GM19238 (cell line): Measurements from ENCODE around the gene IRF7.

Source experiments
- DNase-seq: peaks from one replicate; pipeline ENCODE4 v3.0.0; 2011; ENCODE audit warnings: low spot score; ENCODE audit not compliant: insufficient read length

Gene IRF7

DNA sequence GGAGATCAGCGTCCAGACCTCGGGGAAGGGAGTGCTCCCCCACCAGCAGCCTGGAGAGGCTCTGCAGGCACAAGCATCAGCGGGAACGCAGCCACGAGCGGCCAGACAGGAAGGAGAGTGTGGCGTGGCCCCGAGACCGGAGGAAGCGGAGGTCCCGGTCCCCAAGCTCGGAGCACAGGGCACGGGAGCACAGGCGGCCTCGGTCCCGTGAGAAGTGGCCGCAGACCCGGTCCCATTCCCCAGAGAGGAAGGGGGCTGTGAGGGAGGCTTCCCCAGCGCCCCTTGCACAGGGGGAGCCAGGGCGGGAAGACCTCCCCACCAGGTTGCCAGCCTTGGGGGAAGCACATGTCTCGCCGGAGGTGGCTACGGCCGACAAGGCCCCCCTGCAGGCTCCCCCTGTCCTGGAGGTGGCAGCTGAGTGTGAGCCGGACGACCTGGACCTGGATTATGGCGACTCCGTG, 6.9 kb downstream of the IRF7 start:
- no peak for DNase-seq

GRCh38 chr11:607971-608659, 7.6 kb downstream of the IRF7 start:
- no peak for DNase-seq

GRCh38 chr11:607020-607780, 8.6 kb downstream of the IRF7 start:
- DNase-seq = no peak

- no peak for DNase-seq
These were observed 9.5 kb downstream of the IRF7 start for GRCh38 chr11:606245-606644.

GRCh38 chr11:605286-606129, 10.2 kb downstream of the IRF7 start:
- no peak for DNase-seq

DNA sequence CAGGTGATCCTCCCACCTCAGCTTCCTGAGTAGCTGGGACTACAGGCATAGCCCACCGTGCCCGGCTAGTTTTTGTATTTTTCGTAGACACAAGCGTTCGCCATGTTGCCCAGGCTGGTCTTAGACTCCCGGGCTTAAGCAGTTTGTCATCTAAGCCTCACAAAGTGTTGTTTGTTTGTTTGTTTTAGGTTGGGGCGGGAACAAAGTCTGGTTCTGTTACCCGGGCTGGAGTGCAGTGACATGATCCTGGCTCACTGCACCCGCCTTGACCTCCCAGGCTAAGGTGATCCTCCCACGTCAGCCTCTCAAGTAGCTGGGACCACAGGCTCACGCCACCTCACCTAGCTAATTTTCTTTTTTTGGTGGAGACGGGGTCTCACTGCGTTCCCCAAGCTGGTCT, 12.6 kb downstream of the IRF7 start:
- no peak for DNase-seq

DNA sequence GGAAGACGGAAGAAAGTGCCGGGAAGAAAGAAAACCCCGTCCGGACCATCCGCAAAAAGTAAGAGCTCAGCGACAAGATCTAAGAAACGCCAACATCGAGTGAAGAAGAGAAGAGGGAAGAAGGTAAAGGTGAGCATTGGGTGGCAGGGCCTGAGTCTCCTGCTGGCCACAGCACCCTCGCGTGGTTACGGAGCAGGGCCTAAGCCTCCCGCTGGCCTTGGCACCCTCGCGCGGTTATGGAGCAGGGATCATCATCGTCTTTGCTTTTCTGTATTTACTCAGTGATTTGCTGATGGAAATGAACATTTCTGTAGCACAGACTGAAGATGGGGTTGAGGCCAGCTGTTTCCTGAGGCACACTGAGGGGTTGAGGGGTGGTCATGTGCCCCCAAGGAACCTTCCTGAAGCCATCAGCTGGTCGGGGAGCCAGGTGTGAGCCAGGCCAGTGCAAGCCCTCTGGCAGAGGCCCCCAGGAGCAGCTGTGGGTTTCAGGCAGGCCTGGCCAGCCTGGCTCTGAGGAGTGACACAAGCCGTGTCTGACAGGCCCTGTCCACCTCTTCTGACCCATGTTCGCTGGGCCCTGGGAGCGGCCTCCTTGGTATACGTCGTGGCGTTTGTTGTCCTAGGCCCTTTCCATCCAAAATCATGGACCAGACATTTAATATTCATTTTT, 14.0 kb downstream of the IRF7 start:
- no peak for DNase-seq

- DNase-seq = no peak
These were observed 17.6 kb downstream of the IRF7 start for GRCh38 chr11:598005-598680.

- DNase-seq = no peak
These were observed 18.5 kb downstream of the IRF7 start for GRCh38 chr11:597166-597725.

DNA sequence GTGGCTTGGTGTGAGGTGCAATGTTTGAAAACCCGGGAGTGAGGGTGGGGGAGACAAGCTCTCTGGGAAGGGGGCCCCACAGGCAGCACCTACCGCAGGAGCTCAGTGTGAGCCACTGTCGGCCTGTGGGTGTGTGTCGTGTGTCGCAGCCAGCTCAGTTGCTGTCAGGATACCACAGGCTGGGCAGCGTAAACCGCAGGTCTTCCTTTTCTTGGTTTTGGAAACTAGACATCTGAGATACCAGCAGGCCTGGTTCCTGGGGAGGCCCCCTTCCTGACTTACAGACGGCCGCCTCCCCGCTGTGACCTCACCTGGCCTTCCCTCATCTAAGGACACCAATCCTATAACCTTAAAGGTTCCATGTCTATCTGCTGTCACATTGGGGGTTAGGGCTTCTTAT, 19.4 kb downstream of the IRF7 start:
- DNase-seq = no peak

- DNase-seq = no peak
These were observed 20.4 kb downstream of the IRF7 start for GRCh38 chr11:595400-595799.

- no peak for DNase-seq
These were observed 22.4 kb downstream of the IRF7 start for GRCh38 chr11:593347-593746.

DNA sequence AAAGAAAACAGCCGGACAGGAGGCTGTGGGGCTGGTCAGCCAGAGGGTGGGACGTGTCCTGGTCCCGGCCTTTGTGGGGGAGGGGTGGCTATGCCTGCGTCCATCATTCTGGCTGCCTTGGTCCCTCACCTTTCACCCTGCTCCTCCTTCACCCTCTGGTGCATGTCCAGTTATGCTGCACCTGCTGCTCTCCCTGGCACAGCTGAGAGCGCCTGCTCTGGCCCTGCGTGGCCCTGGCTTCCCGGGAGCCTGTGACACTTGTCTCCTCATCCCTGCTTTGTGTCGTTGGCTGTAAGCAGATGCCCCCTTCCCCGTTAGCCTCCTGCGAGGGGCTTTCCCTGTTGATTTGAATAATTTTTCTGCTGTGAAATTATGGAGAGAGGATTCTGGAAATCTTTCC, 22.8 kb downstream of the IRF7 start:
- DNase-seq = no peak

- no peak for DNase-seq
These were observed 23.2 kb downstream of the IRF7 start for GRCh38 chr11:592501-592900.

DNA sequence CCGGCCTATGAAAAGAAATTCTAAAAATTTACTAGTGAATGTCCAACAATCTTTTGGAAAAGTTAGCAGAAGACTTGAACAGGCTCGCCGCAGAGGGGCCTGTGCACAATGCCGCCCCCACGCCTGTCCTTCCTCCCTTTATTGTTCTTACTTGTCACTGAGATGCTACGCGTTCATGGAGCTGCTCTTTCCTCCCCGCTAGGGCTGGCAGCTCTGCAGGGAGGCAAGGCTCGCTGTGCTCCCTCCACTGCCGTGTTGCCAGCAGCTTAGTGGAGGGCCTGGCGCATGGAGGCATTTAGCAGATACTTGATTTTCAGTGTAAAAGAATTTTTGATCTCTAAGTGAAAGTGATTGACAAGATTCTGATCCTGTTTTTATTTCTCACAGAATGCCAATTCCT, 24.8 kb downstream of the IRF7 start:
- DNase-seq = no peak

- DNase-seq = no peak
These were observed 26.0 kb downstream of the IRF7 start for GRCh38 chr11:589798-590197.

GRCh38 chr11:587978-588380, 27.8 kb downstream of the IRF7 start:
- DNase-seq = no peak

DNA sequence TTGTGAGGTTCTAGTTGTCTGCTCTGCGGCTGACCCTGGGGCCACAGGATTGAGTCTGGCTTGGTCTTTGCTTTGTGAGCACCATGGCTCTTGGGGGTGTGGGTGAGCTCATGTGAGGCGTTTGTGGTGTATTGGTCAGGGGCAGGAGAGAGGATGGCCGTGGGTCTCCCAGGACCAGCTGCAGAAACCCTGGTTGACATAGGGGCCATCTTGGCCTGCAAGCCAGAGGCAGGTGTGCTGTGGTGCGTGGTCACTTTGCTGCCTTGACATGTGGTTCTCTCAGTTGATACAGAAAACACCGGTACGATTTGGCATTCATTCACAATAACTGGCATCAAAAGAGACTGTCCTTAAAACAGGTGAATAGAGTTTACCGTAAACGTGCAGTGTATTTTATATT, 28.2 kb downstream of the IRF7 start:
- no peak for DNase-seq

- no peak for DNase-seq
These were observed 29.1 kb downstream of the IRF7 start for GRCh38 chr11:586376-587316.

DNA sequence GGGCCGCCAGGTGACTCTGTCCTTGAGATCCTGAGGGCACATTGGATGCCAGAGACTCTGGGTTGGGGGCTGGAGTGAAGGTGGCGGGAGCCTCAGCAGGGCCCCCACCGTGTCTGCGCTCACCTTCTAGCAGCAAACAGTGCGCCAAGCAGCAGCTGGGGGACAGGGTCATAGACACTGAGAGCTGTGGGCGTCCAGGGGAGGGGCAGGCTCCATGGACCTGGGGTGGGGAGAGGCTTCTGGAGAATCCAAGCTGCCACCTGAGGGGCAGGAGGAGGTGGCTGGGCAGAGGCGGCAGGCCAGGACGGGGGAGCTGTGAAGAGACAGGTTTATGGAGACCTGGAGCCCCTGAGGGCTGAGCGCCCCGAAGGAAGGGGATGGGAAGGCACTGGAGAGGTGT, 31.5 kb downstream of the IRF7 start:
- no peak for DNase-seq
